ENCODE results near the gene GLS. TPM values are rescaled to one million over a fixed set of nuclear protein-coding genes. Genes with fewer than 3 reads are reported as not detected.

The GLS gene
- total RNA-seq, 2 donors from 2014 or later: 415 to 476 TPM

DNA sequence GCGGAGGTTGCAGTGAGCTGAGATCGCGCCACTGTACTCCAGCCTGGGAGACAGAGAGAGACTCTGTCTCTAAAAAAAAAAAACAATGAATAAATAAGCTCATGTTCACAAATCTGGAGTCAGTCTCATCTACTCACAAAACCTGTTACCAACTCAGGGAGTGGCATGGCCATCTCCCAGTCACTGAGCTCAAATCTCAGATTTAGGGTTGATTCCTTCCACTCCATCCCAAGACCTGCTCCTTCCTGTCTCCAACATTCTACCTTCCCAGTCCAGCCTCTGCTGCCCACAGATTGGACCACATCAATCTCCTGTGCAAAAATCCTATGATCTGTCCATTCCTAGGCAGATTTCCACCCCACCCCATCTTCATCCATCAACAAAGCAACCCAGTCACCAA lies 131.7 kb downstream of the GLS start:
- Histone ChIP-seq H3K27me3 (replicated peaks; ENCODE audit: insufficient read depth) (no peaks in the 10 kb centered on the region), H3K36me3 (peaks cover 3% of the 10 kb centered on the region), H3K9me3 (no peaks in the 10 kb centered on the region), H3K4me1 (ENCODE audit: control insufficient read depth in 1 of 2, low read depth in 2 of 2) (peaks cover 16 to 26% of the 10 kb centered on the region in 2 donors), H3K27ac (no peak overlapping the region), H3K4me3 (peak overlapping the region; percentile 92)
- TF ChIP-seq, protein P1, sequence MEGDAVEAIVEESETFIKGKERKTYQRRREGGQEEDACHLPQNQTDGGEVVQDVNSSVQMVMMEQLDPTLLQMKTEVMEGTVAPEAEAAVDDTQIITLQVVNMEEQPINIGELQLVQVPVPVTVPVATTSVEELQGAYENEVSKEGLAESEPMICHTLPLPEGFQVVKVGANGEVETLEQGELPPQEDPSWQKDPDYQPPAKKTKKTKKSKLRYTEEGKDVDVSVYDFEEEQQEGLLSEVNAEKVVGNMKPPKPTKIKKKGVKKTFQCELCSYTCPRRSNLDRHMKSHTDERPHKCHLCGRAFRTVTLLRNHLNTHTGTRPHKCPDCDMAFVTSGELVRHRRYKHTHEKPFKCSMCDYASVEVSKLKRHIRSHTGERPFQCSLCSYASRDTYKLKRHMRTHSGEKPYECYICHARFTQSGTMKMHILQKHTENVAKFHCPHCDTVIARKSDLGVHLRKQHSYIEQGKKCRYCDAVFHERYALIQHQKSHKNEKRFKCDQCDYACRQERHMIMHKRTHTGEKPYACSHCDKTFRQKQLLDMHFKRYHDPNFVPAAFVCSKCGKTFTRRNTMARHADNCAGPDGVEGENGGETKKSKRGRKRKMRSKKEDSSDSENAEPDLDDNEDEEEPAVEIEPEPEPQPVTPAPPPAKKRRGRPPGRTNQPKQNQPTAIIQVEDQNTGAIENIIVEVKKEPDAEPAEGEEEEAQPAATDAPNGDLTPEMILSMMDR (IDR thresholded peaks at IDR 0.05): no peak
- DNase-seq (ENCODE audit: low spot score) (no peak), ATAC-seq (ENCODE audit: insufficient number of reproducible peaks, low FRiP score, low read depth) (no peak)

DNA sequence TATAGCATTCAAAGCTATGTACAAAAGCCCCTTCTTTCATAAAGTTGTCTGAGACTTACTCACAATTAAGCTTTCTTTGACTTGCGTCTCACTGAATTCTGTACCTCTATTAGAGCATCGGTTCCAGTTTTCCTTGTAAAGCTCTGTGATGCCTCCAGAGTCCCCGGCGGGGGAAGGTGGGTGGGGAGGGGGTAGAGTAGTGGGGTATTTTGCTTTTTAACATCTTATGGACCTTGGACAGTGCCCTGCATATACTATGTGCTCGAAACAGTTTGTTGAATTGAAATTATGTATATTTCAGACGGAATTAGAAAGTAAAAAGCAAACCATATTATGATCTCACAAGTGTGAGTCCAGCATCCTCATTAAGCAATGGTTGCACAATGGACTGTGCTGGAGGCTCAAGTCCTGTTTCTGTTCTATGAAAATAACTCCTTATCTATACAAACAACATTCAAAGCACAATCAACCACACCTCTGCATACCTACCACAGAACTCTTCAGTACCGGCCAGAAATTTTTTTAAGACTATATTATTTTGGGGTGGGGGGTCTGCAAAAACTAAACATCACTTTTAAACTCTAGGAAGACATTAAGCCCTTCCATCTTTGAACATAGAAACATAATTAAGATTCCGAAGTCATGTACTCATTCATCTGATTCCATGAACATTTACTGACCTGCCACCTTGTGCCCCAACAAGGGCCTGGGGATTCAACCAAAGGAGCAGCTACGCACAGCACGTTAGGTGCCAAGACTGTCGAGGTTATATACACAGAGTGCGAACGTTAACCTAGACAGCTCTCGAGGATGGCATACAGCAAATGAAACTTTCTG lies 132.4 kb downstream of the GLS start:
- DNase-seq (ENCODE audit: low spot score): no peak
- H3K27me3 ChIP-seq (replicated peaks; ENCODE audit: insufficient read depth): no peaks in the 10 kb centered on the region
- TF ChIP-seq, protein P1 (IDR thresholded peaks at IDR 0.05): no peak
- peak overlapping the region; percentile 92 for H3K4me3 ChIP-seq
- peak; percentile 0 for ATAC-seq (ENCODE audit: insufficient number of reproducible peaks, low FRiP score, low read depth)
- no peaks in the 10 kb centered on the region for H3K9me3 ChIP-seq
- peak overlapping the region; percentile 82 to 92 for H3K27ac ChIP-seq
- H3K36me3 ChIP-seq: peaks cover 3% of the 10 kb centered on the region
- H3K4me1 ChIP-seq (ENCODE audit: control insufficient read depth in 1 of 2, low read depth in 2 of 2): peaks cover 16 to 26% of the 10 kb centered on the region in 2 donors

DNA sequence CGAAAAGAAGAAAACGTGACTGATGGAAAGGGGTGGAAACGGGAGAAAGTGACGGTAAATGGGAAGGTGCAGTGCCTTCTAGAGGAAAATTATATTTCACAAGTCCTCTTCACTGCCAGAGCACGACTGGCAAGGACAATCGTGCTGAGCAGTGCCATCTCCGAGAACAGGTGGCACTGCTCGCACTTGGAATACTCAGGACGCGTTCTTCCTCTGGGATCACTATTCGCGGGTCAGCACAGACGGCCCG lies 133.0 kb downstream of the GLS start:
- Histone ChIP-seq H3K4me3 (peak overlapping the region; percentile 92), H3K4me1 (ENCODE audit: control insufficient read depth in 1 of 2, low read depth in 2 of 2) (peaks cover 16 to 26% of the 10 kb centered on the region in 2 donors), H3K9me3 (no peaks in the 10 kb centered on the region), H3K36me3 (peaks cover 3% of the 10 kb centered on the region), H3K27ac (peak overlapping the region; percentile 82 to 92), H3K27me3 (replicated peaks; ENCODE audit: insufficient read depth) (no peaks in the 10 kb centered on the region)
- ATAC-seq (ENCODE audit: insufficient number of reproducible peaks, low FRiP score, low read depth): no peak
- TF ChIP-seq, protein P1 (IDR thresholded peaks at IDR 0.05): no peak
- no peak for DNase-seq (ENCODE audit: low spot score)

DNA sequence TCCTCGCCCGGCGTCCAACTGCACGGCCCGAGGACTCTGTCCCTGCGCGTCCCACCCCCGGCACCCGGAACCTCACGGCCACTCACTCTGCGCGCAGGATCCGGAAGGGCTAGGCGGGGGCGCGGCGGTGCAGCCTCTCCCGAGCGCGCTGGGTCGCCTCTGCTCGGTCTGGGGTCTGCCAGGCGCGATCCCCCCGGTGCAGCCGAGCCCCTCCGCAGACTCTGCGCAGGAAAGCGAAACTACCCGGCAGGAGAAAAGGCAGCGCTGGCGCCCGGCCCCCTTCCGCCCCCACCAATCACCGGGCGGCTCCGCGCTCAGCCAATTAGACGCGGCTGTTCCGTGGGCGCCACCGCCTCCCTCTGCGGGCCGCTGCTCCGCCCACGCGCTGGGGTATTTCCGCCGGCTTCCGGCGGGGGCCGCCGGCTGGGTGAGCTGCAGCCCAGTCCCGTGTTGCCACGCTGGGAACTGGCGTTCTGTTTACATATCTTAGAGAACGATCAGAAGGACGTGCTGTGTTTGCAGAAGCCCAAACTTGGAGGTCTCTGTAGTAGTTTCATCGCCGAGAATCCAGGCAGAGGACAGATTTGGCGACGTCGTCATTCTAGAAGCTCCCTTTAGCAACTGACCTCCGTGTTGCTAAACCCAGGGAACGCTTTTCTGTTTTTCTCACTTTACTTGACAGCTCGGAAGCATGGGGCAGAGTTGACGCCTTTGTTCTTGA lies 133.5 kb downstream of the GLS start, which contains the start of gene STAT1:
Gene STAT1 (minus strand): TSS at position 240 of the 721 bp plus-strand sequence. CDS start 4,168 bp downstream, outside the sequence.
- DNase-seq (ENCODE audit: low spot score): peak; percentile 73
- Histone ChIP-seq H3K27me3 (replicated peaks; ENCODE audit: insufficient read depth) (no peaks in the 10 kb centered on the region), H3K27ac (peak within 1 kb of the TSS; percentile 82 to 92), H3K9me3 (no peaks in the 10 kb centered on the region), H3K36me3 (no peaks in the 10 kb centered on the region), H3K4me3 (peak within 1 kb of the TSS; percentile 92), H3K4me1 (ENCODE audit: control insufficient read depth in 1 of 2, low read depth in 2 of 2) (peaks cover 16 to 26% of the 10 kb centered on the region in 2 donors)
- peak; percentile 83 for ATAC-seq (ENCODE audit: insufficient number of reproducible peaks, low FRiP score, low read depth)
- TF ChIP-seq, protein P1 (IDR thresholded peaks at IDR 0.05): peak; percentile 29

DNA sequence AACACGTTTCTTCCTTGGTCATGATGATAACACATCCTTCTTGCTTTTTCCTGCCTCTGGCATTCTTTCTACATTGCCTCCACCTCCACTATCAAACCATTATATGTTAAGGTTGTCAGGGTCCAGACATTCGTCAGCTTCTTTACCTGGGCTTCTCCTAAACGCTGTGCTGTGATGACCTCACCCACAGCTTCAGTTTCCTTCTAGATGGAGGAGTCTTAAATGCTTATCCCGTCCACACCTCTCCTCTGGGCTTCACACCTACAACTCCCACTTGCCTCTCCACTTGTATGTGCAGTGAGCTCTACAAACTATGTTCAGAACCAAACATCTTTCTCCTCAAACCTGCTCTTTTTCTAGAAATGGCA lies 134.0 kb downstream of the GLS start:
- DNase-seq (ENCODE audit: low spot score) (no peak), ATAC-seq (ENCODE audit: insufficient number of reproducible peaks, low FRiP score, low read depth) (no peak)
- H3K27ac ChIP-seq: peak overlapping the region; percentile 82 to 92
- no peaks in the 10 kb centered on the region for H3K36me3 ChIP-seq
- TF ChIP-seq, protein P1 (IDR thresholded peaks at IDR 0.05): no peak
- peaks cover 16 to 26% of the 10 kb centered on the region in 2 donors for H3K4me1 ChIP-seq (ENCODE audit: control insufficient read depth in 1 of 2, low read depth in 2 of 2)
- H3K9me3 ChIP-seq: no peaks in the 10 kb centered on the region
- no peaks in the 10 kb centered on the region for H3K27me3 ChIP-seq (replicated peaks; ENCODE audit: insufficient read depth)
- peak overlapping the region; percentile 92 for H3K4me3 ChIP-seq

All from thoracic aorta (tissue), 2 donors.